Upper lobe of right lung (tissue), 1 donor: ENCODE data around the gene ASCC3. TPM values are rescaled to one million over a fixed set of nuclear protein-coding genes. Genes with fewer than 3 reads are reported as not detected.

Experiments
- ATAC-seq: fragments of 200-7000 bp; cut with Tn5 transposase; one replicate; pipeline ENCODE4 v1.9.1; 2020; ENCODE audit warnings: mild to moderate bottlenecking, moderate library complexity
- DNase-seq: peaks from one replicate; pipeline ENCODE4 v3.0.0-alpha.2; 2020
- H3K27ac ChIP-seq: fragments of 200-600 bp; one replicate; pipeline ENCODE4 v1.8.0; 2022
- H3K27me3 ChIP-seq: fragments of 200-600 bp; one replicate; pipeline ENCODE4 v1.8.0; 2022; ENCODE audit warnings: mild to moderate bottlenecking
- H3K36me3 ChIP-seq: fragments of 200-600 bp; one replicate; pipeline ENCODE4 v1.8.0; 2022
- H3K4me1 ChIP-seq: fragments of 200-600 bp; one replicate; pipeline ENCODE4 v1.8.0; 2022
- H3K4me3 ChIP-seq: fragments of 200-600 bp; one replicate; pipeline ENCODE4 v1.8.0; 2022; ENCODE audit warnings: mild to moderate bottlenecking
- H3K9me3 ChIP-seq: fragments of 200-600 bp; one replicate; pipeline ENCODE4 v1.8.0; 2022
- intact Hi-C: fragments of 100-400 bp; cut with DNase I; formaldehyde crosslinking; loops from one replicate; pipeline ENCODE4 v1.11.0; 2022
- total RNA-seq: library from RNA; stranded (reverse); fragmentation: NEBNext Ultra II Directional; extraction: Animal tissue kit (Norgen Biotek cat#: 25700); gene quantifications from one replicate; pipeline ENCODE4 v1.2.1, GENCODE V29; 2021
- TF ChIP-seq, protein P1 (sequence below): fragments of 200-600 bp; IDR thresholded peaks from one replicate; pipeline ENCODE4 v1.8.0; 2022; ENCODE audit warnings: antibody characterized with exemption
- donor health status: DM: no; HTN: yes; CAD: no; lungs with severe emphysema.

ASCC3 gene
- total RNA-seq, 1 donor from 2014 or later: 39.5 TPM

DNA sequence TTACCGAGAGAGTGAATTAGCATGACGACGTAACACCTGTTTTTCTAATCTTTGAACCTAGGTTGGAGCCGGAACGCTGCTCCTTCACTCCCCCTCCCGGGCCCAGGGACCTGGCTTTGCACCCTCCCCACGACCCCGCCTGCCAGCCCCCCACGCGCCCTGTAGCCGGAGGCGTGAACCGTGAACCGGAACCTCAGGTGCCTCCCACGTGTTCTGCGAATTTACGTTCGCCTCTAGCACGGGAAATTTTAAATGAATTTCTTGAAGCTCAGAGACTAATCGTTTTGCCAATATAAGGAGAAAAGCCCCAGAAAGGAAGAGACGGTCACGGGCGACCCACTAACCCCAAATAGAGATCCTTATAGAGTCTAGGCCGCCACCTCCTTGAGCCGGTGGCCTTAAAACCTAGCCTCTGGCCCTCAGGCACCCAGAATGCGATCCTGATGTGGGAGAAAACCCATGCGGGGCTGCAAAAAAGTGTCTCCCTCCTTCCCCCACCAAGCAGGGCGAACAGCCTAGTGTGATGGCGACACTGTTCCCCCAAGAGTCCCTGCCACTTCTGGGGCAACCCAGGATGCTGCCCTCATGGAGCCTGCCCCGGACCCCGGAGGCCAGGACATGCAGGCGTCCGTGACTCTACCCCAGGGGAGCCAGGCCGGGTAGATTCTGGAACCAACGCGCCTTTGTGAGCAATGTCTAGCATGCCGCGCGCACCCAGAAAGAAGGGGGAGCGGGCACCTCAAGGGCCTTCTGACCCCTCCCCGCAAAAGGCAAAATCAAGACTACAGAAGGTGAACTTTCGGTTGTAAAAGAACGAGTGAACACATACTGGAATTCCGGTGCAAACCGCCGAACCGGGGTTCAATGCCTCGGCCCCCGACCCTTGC lies 413.8 kb downstream of the ASCC3 start:
- no peak for DNase-seq
- no peaks in the 10 kb centered on the region for H3K36me3 ChIP-seq
- intact Hi-C loops: no loop called here
- TF ChIP-seq, protein P1, sequence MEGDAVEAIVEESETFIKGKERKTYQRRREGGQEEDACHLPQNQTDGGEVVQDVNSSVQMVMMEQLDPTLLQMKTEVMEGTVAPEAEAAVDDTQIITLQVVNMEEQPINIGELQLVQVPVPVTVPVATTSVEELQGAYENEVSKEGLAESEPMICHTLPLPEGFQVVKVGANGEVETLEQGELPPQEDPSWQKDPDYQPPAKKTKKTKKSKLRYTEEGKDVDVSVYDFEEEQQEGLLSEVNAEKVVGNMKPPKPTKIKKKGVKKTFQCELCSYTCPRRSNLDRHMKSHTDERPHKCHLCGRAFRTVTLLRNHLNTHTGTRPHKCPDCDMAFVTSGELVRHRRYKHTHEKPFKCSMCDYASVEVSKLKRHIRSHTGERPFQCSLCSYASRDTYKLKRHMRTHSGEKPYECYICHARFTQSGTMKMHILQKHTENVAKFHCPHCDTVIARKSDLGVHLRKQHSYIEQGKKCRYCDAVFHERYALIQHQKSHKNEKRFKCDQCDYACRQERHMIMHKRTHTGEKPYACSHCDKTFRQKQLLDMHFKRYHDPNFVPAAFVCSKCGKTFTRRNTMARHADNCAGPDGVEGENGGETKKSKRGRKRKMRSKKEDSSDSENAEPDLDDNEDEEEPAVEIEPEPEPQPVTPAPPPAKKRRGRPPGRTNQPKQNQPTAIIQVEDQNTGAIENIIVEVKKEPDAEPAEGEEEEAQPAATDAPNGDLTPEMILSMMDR: no peak
- H3K4me3 ChIP-seq: no peak overlapping the region
- H3K4me1 ChIP-seq: peaks cover 6% of the 10 kb centered on the region
- ATAC-seq: no peak
- H3K9me3 ChIP-seq: no peaks in the 10 kb centered on the region
- peaks cover 100% of the 10 kb centered on the region for H3K27me3 ChIP-seq
- no peak overlapping the region for H3K27ac ChIP-seq

DNA sequence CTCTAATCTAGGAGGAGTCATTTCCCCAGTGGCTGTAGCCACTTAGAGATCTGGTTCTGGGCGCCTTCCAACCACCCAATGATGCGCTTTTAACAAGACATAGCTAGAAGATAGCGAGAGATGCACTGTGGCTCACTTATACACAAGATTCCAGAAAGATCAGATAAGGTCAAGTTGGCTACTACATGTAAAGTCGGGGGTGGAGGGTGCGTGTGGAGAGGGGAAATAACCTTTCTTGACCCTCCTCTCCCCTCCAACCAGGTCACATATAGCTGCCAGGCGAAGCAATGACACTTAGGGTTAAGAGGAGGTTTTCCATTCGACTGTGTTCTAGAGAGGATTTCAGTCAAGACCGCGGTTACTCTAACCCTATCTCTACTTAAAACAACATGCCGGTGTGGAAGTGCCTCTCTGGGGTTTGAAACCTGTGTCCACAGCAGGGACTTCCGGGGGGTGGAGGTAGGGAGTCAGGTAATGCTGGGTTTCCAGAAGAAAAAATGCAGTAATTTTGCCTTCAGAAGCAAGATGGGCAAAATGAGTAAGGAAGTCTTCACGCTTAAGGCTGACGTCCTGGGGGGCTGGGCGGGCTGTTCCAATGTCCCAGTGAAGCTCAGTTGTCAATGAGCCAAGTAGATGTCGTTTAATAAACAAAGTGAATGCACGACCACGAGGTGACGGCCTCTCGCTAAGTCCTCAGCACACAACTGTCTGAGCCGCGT lies 414.6 kb downstream of the ASCC3 start:
- Histone ChIP-seq H3K36me3 (no peaks in the 10 kb centered on the region), H3K9me3 (no peaks in the 10 kb centered on the region), H3K27ac (no peak overlapping the region), H3K27me3 (peaks cover 100% of the 10 kb centered on the region), H3K4me1 (peaks cover 6% of the 10 kb centered on the region), H3K4me3 (no peak overlapping the region)
- DNase-seq (no peak), ATAC-seq (no peak)
- intact Hi-C loops: no loop called here
- TF ChIP-seq, protein P1: no peak

DNA sequence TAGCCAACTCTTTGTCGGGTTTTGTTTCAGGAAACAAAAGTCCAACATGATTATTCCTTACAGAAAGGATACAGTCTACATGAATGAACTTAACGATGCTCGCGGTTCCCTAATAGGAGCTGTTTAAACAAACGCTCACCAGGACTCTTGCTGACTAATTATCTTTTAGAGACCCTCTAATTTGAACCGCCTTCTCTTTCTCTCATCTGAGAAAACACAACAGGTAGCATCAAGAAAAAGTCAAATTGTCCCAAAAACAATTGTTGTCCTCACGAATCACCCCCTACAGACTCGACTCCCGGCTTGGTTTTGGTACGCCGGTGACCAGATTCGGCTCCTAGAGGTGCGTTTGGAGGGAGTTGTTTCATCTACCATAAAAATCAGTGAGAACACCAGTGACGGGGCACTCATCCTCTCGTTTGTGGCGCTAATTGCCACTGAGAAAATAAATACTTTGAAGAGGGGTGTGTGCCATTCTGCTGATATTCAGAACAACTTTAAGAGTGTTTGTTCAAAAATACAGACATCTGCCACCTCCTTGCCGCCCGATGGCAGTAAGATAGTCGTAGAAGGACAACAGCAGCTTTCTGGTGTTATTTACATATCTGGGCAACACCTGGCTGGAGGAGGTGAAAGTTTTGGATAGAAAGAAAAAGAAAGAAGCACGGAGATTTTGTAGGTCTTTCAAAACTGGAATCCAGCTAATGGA lies 415.3 kb downstream of the ASCC3 start:
- intact Hi-C loops: no loop called here
- no peaks in the 10 kb centered on the region for H3K9me3 ChIP-seq
- H3K27me3 ChIP-seq: peaks cover 100% of the 10 kb centered on the region
- H3K27ac ChIP-seq: no peak overlapping the region
- H3K36me3 ChIP-seq: no peaks in the 10 kb centered on the region
- H3K4me3 ChIP-seq: no peak overlapping the region
- ATAC-seq (no peak), DNase-seq (no peak)
- peaks cover 6% of the 10 kb centered on the region for H3K4me1 ChIP-seq
- TF ChIP-seq, protein P1: no peak

DNA sequence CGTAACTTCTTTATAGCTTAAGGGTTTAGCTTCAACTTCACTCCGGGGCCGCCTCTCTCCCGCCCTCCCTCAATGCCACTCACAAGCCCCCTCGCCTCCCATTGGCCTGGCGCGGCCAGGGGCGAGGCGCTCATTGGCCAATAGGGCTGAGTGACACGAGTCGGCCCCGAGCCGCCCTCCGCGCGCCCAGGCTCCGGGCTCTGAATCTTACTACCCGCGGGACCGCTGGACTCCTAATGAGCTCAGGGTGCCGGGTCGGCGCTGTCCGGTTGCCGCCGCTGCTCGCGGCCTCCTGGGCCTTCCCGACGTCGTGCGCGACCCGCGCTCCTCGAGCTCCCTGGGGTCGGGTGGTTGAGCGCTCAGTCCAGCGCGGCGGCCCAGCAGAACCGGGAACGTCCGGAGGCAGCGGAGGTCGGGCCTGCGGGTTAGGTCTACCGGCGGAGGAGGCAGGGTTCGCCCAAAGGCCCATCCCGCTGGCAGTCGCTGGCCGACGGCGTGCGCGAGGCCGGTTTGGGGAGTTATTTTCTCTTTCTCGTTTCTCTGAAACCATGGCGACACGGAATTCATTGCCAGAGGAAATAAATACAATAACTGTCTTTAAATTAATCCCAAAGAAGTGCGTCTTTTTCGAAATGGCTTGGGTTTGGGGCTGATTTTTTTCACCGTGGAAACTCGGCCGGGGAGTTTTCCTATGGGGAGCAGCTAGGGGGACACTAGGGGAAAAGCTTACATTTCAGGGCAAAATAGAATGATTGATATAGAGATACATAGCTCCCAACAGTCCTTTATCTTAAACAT lies 416.0 kb downstream of the ASCC3 start, which contains the start of gene SIM1:
Gene SIM1, minus strand, starts transcription at position 19 of the 798 bp plus-strand sequence. CDS start 1,453 bp downstream, outside the sequence.
- Histone ChIP-seq H3K9me3 (no peaks in the 10 kb centered on the region), H3K27ac (no peak within 1 kb of the TSS), H3K4me1 (peaks cover 6% of the 10 kb centered on the region), H3K4me3 (no peak within 1 kb of the TSS), H3K27me3 (peaks cover 100% of the 10 kb centered on the region), H3K36me3 (no peaks in the 10 kb centered on the region)
- TF ChIP-seq, protein P1: no peak
- DNase-seq (no peak), ATAC-seq (peak; percentile 57)
- intact Hi-C loops: no loop called here
